Panc1 (cell line): Measurements from ENCODE around the gene ENPP3.

Experiments
- CTCF ChIP-seq: fragments of 450-650 bp; IDR thresholded peaks from 2 replicates; pipeline ENCODE4 v1.5.1; 2017; ENCODE audit warnings: mild to moderate bottlenecking
- POLR2AphosphoS5 ChIP-seq: IDR thresholded peaks from 2 replicates; pipeline ENCODE4 v1.6.1; 2012; ENCODE audit warnings: mild to moderate bottlenecking, low read depth, low read length, moderate library complexity
- SIN3A ChIP-seq: IDR thresholded peaks from 2 replicates; pipeline ENCODE4 v1.6.1; 2012; ENCODE audit warnings: low read depth, mild to moderate bottlenecking, low read length, moderate library complexity, borderline replicate concordance; ENCODE audit not compliant: insufficient read depth
- TCF7L2 ChIP-seq: IDR thresholded peaks from 2 replicates; pipeline ENCODE4 v1.6.1; 2011; ENCODE audit warnings: mild to moderate bottlenecking, low read depth, low read length, inconsistent platforms

GRCh38 chr6:131587909-131588308 is 49.2 kb upstream of the ENPP3 start:
- no peak for TF ChIP-seq CTCF
- no peak for TF ChIP-seq SIN3A
- no peak for TF ChIP-seq TCF7L2
- TF ChIP-seq POLR2AphosphoS5, result no peak
